Fibroblast of skin of back (primary cell): ENCODE measurements around the gene SLC12A5.

Experiments used
- DNase-seq: peaks from one replicate; pipeline ENCODE4 v3.0.0-alpha.2; 2013

Gene SLC12A5

DNA sequence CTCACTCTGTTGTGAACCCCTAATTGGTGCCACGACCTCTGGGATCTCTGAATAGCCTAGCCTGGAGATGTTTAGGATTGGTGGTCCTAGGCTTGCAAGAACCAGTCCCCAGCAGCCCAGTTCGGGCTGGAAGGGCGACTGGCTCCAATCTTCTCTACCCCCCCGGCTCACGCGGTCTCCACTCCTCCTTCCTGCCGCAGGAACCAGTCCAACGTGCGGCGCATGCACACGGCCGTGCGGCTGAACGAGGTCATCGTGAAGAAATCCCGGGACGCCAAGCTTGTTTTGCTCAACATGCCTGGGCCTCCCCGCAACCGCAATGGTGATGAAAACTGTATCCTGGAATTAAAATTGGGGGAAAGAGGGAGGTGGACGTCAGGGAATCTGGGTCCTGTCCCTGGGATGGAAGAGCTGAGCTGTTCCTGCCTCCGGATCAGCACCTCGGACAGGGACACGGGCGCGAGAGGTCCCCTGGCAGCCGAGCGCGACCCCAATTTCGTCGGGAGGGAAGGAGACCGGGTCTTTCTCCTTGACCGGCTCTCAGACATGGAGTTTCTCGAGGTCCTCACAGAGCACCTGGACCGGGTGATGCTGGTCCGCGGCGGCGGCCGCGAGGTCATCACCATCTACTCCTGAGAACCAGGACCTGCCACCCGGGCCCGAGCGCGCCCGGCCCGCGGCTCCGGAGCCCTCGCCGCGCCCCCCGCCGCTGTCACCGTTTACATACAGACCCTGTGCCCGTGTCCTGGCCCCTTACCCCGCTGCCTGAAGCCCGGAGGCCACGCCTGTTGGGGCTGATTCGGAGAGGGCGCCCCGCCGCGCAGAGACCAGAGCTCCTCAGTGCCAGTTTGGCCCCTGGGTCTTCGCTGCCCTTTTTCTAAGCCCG, 28.2 kb downstream of the SLC12A5 start:
- peak; percentile 56 for DNase-seq

DNA sequence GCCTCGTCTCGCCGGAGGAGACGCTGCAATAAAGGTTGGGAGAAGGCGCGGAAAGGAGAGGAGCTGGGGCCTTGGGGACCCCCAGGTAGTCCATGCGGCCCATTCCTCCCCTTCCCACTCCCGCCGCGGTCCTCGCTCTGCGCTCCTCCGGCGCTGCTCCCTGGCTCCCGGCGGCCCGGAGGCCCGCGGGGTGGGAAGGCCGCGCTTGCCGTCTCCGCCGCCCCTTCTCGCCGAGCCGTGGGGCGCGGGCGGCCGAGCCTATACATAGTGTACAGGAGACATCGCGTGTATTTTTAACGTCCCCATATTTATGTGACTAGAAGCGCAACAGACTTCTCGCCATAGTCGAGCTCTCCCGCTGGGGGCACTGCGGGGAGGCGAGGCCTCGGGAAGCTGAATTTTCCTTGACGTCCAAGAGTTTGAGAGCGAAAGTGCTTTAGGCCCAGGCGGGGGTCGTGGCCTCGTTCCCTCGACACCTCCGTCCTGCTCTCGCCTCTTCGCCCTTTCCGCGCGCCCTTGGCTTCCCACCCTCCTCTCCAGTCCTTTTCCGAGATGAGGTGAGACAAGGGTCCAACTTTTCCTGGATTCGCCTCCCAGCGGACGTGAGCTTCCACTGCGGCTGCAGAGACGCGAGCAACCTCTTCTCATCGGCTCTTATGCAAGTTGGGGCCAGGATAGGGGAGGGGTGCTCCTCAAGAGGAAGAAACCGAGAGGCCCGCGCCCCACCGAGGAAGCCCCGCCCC, 29.0 kb downstream of the SLC12A5 start:
- DNase-seq: peak; percentile 34

DNA sequence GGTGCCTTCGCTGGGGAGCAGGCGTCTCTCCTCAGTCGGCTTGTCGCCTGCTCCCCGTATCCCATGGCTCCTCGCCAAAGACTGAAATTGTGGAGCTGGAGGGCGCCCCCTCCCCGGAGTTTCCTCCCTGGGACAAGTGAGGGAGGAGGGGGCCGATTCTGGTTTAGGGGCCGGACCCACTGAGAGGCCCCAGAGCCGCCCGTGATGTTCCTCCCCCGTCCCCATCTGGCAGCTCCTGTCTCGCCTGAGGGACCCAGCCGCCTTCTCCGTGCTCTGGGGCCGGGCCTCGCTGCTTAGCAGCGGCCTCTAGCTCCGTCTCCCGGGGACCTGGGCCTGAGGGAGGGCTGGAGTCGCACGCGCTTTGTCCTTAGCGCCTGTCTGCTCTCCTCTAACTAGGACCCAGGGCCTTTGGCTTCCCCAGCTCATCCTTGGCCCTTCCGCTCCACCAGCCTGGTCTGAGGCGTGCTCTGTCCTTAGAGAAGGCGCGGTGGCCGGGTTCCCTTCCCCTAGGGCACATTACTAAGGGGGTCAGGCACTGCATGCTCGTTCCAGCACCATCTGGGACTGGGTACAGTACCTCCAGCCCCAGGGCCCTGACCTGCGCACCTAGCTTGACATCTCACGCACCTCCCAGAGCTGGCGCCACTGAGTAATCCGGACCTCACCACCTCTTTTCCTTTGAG, 29.7 kb downstream of the SLC12A5 start:
- DNase-seq: no peak

GRCh38 chr20:46060301-46060881, 31.4 kb downstream of the SLC12A5 start:
- peak; percentile 23 for DNase-seq

GRCh38 chr20:46060975-46061374, 32.0 kb downstream of the SLC12A5 start:
- no peak for DNase-seq

DNA sequence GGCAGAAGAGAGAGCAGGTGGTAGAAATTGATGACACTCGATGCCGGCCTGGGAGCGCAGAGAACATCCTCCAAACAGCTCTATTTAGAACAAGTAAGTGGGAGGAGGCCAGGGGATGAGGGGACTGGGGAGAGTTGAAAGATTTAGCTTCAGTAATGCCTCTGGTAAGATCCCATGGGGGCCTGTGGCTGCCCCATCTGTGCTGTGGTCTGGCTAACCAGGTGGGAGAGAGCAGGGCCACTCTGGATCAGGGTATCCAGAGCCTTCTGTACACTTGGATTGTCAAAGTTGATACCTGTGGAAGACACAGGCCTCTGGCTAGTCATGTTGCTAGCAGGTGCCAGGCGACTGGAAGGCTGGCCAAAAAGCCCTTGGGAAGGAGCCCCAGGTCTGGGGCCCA, 33.1 kb downstream of the SLC12A5 start:
- no peak for DNase-seq

- no peak for DNase-seq
Observed at GRCh38 chr20:46062621-46063020, 33.6 kb downstream of the SLC12A5 start.

DNA sequence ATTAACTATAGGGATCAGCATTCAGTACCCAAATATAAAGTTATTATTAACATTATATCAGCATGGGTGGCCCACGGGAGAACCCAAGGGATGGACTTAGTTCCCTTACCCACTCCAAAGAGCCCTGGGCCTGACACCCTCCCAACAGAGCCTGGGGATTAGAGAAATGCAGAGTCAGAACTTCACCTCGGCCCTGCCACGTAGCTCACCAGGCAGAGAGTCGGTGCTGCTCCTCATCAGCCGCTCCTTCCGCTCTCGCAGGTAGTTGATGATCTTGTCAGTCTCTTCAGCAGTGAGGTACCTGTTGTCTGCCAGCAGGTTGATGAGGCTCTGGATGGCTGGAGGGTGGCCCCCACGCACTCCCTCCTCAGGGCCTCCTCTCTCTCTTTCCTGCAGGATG, 34.1 kb downstream of the SLC12A5 start:
- DNase-seq: no peak

- DNase-seq: no peak
Observed at GRCh38 chr20:46063652-46064054, 34.6 kb downstream of the SLC12A5 start.

DNA sequence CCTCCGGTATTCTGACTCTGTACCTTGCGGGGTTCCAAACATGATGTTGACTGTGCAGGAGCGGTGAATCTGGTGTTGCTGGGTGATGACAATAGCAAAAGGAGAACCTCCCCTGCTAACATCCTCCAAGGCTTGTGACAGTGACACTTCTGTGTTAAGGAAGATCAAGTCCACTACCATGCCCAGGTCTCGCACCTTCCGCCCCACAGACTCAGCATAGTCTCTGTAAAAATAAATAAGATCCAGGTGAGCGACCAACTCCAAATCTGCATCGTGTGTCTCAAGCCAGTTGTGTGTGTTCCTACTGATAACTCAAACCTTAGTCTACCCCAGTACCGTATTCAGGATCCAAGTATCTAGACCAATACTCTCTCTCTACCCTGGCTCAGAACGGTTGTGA, 36.0 kb downstream of the SLC12A5 start:
- DNase-seq: no peak

DNA sequence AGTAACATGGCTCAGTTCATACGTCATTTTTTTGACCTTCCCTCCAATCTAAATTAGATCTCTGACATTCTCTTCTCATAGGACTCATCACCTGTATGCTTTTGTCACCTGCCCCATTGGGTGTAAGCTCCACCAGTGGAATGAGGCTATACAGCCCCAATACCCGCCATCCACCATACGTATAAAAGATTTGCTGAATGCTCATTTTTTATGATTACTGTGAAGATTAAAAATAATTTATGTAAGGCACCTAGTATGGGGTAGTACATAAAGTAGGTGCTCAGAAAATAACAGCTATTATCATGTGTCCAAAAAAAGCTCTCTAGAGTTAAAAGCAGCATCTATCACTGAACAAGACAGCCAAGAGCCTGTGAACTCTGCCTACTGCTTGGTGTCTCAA, 36.7 kb downstream of the SLC12A5 start:
- DNase-seq: no peak

DNA sequence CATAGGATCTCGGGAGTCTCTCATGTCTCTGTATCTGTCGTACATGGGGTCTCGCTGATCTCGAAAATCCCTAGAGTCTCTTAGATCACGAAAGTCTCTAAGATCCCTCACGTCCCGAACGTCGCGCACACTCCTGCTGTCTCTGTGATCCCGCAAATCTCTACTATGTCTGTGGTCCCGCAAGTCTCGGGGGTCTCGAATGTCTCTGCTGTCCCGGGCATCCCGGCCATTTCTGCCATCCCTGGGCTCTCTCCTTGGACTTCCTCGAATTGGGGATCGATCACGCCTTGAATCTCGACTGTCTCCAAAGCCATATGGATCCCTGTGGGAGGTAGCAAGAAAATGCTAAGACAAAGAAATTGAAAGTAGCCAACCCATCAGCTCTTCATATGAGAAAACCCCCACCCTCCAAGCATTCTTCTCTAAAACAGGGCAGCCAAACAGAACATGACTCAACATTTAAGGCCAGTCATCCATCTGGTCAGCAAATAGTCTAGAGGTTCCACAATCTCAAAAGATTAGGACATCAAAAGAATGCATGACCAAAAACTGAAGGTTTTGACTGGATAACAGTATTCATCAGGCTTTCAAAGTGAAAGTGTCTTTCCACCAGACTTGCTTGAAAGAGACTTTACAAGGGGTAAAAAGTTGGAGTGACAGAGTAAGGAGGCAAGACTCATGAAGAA, 41.3 kb downstream of the SLC12A5 start:
- DNase-seq: peak; percentile 61

DNA sequence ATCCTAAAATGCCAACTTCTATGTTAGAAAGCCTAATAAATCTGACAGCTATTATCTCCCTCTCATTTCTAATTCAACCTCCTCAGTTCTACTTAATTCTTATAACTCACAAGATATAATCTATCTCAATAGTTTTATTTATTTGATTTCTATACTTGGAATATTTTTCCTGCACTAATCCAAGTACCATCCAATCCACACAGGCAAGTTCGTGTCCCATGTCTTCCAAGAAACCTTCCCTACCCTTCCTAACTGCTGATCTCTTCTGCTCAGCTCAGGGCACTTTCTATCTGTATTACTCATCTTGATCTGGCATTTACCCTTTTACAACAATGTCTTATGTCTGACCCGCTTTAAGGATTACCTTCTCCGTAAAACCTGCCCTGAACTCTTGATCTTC, 42.6 kb downstream of the SLC12A5 start:
- DNase-seq: no peak

DNA sequence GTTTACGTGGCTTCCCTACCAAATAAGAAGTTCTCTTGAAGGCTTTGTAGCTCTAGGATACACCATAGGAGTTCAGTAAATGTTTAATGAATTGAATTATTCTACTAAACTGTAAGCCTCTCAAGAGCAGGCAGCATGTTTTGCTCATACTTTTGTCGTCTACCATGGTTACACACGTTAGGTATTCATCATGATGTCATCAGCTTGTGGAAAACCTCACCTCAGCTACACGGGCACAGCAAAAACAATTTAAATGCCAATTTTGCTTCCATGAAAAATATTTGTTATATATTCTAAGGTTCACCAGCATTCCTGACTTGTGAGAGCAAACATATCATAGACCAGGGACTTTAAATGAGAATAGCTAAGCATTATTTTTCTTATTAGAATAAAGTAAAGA, 44.0 kb downstream of the SLC12A5 start:
- no peak for DNase-seq

- no peak for DNase-seq
Observed at GRCh38 chr20:46073443-46073842, 44.4 kb downstream of the SLC12A5 start.

- no peak for DNase-seq
Observed at GRCh38 chr20:46074006-46074405, 45.0 kb downstream of the SLC12A5 start.

DNA sequence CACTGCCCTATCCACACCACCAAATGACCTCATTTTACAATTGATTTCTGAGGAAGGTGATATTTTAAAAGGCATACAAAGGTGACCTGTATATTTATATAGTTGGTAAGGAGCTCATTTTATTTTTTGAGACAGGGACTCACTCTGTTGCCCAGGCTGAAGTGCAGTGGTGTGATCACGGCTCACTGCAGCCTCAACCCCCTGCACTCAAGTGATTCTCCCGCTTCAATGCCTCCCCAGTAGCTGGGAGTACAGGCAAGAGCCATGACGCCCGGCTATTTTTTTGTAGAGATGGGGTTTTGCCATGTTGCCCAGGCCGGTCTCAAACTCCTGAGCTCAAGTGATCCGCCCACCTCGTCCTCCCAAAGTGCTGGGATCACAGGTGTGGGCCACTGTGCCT, 47.8 kb downstream of the SLC12A5 start:
- DNase-seq: no peak

DNA sequence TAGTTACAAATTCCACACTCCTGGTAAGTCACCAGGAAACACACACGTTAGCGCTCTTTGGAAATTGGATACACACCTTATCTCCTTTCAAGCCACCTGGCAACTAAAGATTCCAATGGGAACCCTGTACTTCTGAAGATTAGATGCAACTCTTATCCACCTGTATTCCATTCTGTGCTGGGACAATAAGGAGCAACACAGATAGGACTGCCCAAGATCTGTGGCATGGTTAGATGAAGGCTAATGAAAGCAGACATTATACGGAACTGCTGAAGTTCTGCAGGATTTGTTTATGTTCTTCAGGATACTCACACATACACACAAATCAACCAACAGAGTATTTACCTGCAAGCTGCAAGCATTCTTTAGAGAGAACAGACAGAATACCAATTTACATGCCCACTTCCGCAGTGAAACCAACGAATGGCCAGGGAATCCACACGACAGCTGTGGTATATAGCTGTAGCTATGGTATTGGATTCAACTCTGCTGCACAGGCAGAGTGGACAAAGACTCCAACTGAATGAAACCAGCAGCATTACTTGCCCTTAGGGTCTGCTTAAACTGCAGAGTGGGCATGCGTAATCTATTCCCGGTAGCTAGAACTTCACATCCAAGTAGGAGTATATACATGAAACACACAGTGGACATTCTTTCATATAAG, 48.8 kb downstream of the SLC12A5 start:
- no peak for DNase-seq

- no peak for DNase-seq
Observed at GRCh38 chr20:46078954-46079353, 49.9 kb downstream of the SLC12A5 start.

DNA sequence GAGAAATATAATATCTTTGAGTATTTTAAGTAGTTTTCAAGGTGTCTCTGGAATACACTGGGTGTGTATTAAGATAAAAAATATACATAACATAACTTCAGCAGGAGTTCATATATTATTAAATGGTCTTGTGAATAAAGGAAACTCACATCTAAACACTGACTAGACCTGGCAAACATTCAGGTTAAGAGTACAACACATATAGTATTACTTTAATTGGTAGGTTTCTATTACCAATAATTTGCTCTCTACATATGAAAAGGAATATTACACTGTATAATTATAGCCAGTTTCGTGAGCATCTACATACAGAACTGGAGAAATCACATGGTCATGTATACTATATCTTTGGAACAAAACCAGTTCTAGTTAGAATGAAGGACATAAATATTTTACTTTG, 52.1 kb downstream of the SLC12A5 start:
- no peak for DNase-seq

DNA sequence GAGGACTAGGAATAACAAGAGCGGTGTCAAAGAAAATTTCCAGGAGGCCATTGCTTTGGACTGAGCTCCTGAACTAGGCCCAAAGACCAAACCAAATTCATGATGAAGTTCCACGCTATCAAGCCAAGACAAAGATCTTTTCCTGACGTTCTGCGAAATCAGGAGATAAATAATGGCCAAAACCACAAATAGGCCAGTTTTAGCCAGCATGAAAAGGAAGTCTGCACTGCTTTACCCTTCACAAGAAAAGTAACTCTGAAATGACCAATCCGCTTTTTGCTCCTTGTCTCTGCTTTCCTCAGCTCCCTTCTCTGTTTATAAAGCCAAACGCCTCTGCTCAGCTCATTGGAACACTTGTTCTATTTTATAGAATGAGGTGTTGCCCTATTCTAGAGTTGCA, 54.1 kb downstream of the SLC12A5 start:
- DNase-seq: no peak

GRCh38 chr20:46083531-46084061, 54.6 kb downstream of the SLC12A5 start:
- DNase-seq: no peak
